K562 (cell line): Measurements from ENCODE around the gene ASAH2B. TPM values are rescaled to one million over a fixed set of nuclear protein-coding genes. Genes with fewer than 3 reads are reported as not detected.
A peak's percentile ranks its signal among the peaks of the same experiment; 100 is the strongest.

Experiments used
- ATF3 ChIP-seq, 2 experiments: fragments of 450-650 bp in 1 of 2; sonication (generic) in 1 of 2; formaldehyde crosslinking in 1 of 2; IDR thresholded peaks in 1 of 2; conservative IDR thresholded peaks in 1 of 2; 2 replicates each; pipeline versions ENCODE4 v1.6.1 to v1.8.1; 2016 to 2023; ENCODE audit warnings: mild to moderate bottlenecking in 2 of 2, moderate library complexity in 2 of 2, inconsistent platforms in 1 of 2, missing genetic modification reagents in 1 of 2
- E4F1 ChIP-seq: fragments of 250-450 bp; sonication (Bioruptor Pico); IDR thresholded peaks from 2 replicates; pipeline ENCODE4 v1.5.0; 2021; ENCODE audit warnings: mild to moderate bottlenecking, borderline replicate concordance
- ILK ChIP-seq: fragments of 450-650 bp; IDR thresholded peaks from 2 replicates; pipeline ENCODE4 v1.6.1; 2016; ENCODE audit warnings: missing genetic modification characterization, low read depth, mild to moderate bottlenecking, missing compliant biosample characterization, moderate library complexity, borderline replicate concordance
- MLLT1 ChIP-seq, 2 experiments: fragments of 450-650 bp; IDR thresholded peaks; 2 replicates each; pipeline ENCODE4 v1.6.1; 2016
- NCOA1 ChIP-seq: fragments of 450-650 bp; IDR thresholded peaks from 2 replicates; pipeline ENCODE4 v1.6.1; 2016; ENCODE audit warnings: low read depth
- NFRKB ChIP-seq: fragments of 450-650 bp; IDR thresholded peaks from 2 replicates; pipeline ENCODE4 v1.6.1; 2016; ENCODE audit warnings: low read depth
- ZBED1 ChIP-seq: IDR thresholded peaks from 2 replicates; pipeline ENCODE4 v1.6.1; 2014
- ZBTB40 ChIP-seq, 2 experiments: fragments of 450-650 bp in 1 of 2; sonication (generic) in 1 of 2; formaldehyde crosslinking in 1 of 2; IDR thresholded peaks; 2 replicates each; pipeline versions ENCODE4 v1.7.1 to v1.9.0; 2016 to 2022; ENCODE audit warnings: inconsistent platforms in 1 of 2, mild to moderate bottlenecking in 1 of 2, missing genetic modification reagents in 1 of 2
- ZNF280B ChIP-seq: fragments of 250-450 bp; sonication (Bioruptor Pico); IDR thresholded peaks from 2 replicates; pipeline ENCODE4 v1.5.1; 2021; ENCODE audit warnings: mild to moderate bottlenecking
- ZNF3 ChIP-seq: fragments of 250-450 bp; sonication (Bioruptor Pico); IDR thresholded peaks from 2 replicates; pipeline ENCODE4 v1.5.0; 2021; ENCODE audit warnings: mild to moderate bottlenecking, moderate library complexity
- polyA plus RNA-seq, 8 experiments: library from polyadenylated mRNA; depleted of rRNA in 4 of 8; stranded (reverse) in 5 of 8; unstranded in 3 of 8; fragments of >200 nt; fragmentation: Nextera tagmentation in 2 of 8; fragmentation: Illumina TruSeq in 1 of 8; extraction: Ambion mirVana in 2 of 8; extraction: Trizol in 1 of 8; gene quantifications; 2 replicates each; pipeline versions ENCODE4 v1.2.1 to v1.2.3, GENCODE V29; 2011 to 2014; ENCODE audit warnings: inconsistent platforms in 1 of 8, missing spikeins in 1 of 8
- total RNA-seq, 7 experiments: library from RNA; depleted of rRNA in 6 of 7; stranded (reverse); fragments of >200 nt in 6 of 7; fragmentation: Illumina TruSeq in 2 of 7; extraction: Trizol in 2 of 7; gene quantifications; 2 replicates each; pipeline versions ENCODE4 v1.2.1 to v1.2.3, GENCODE V29; 2011 to 2021; ENCODE audit warnings: low replicate concordance in 1 of 7

ASAH2B gene
- total and polyA plus RNA-seq, 9 of the 15 experiments (the other 6 are each of a cell fraction or from before 2014, with no cell fraction given), result 5.0 to 18.3 (median 14.4) TPM

GRCh38 chr10:50739618-50740292 lies at the start of gene ASAH2B (continued):
- TF ChIP-seq ATF3 (IDR thresholded peaks at IDR 0.05), result no peak
- 0 out of 2 replicates have a peak, but pooled peaks have one; percentile 33 for TF ChIP-seq ATF3 (CRISPR knock-in tag; conservative IDR thresholded peaks at IDR 0.05)
- no peak for TF ChIP-seq ZNF280B (CRISPR knock-in tag)
- TF ChIP-seq ZNF3 (CRISPR knock-in tag), result no peak
- peak; percentile 90 for TF ChIP-seq NCOA1
- TF ChIP-seq ZBED1, result peak; percentile 71; the same call in 1 of the 2 replicates
- TF ChIP-seq MLLT1 (IDR thresholded peaks at IDR 0.05), result peak in 1 of 2 experiments; percentile 63; a peak in 1 of 4 replicates
- TF ChIP-seq NFRKB, result 0 out of 2 replicates have a peak, but pooled peaks have one; percentile 58
- TF ChIP-seq E4F1 (CRISPR knock-in tag), result no peak
- TF ChIP-seq ZBTB40 (IDR thresholded peaks at IDR 0.05), result peak; percentile 97
- TF ChIP-seq ZBTB40 (CRISPR knock-in tag; IDR thresholded peaks at IDR 0.05), result no peak
- no peak for TF ChIP-seq ILK
